Smooth muscle cell (in vitro differentiated cells): ENCODE measurements around the gene ACKR3. TPM values are rescaled to one million over a fixed set of nuclear protein-coding genes. Genes with fewer than 3 reads are reported as not detected.

Experiments
- DNase-seq: peaks from one replicate; lab custom pipeline; 2025; ENCODE audit not compliant: unreplicated experiment; lab: John Stamatoyannopoulos, UW
- H2AFZ ChIP-seq: fragments of 200-600 bp; sonication (generic); 2 replicates; pipeline ENCODE4 v1.6.0; 2016; ENCODE audit warnings: antibody characterized with exemption, low read depth, mild to moderate bottlenecking
- H3F3A ChIP-seq: fragments of 200-600 bp; sonication (generic); 2 replicates; pipeline ENCODE4 v1.6.0; 2017; ENCODE audit warnings: antibody characterized with exemption, low read depth
- H3K27ac ChIP-seq: fragments of 200-600 bp; sonication (generic); 2 replicates; pipeline ENCODE4 v1.5.1; 2016; ENCODE audit warnings: low read depth, mild to moderate bottlenecking
- H3K27me3 ChIP-seq: fragments of 200-600 bp; sonication (generic); 2 replicates; pipeline ENCODE4 v1.6.1; 2016; ENCODE audit warnings: low read depth, mild to moderate bottlenecking
- H3K36me3 ChIP-seq: fragments of 200-600 bp; sonication (generic); 2 replicates; pipeline ENCODE4 v1.5.1; 2016; ENCODE audit warnings: low read depth
- H3K4me1 ChIP-seq: fragments of 200-600 bp; sonication (generic); 2 replicates; pipeline ENCODE4 v1.5.1; 2016; ENCODE audit warnings: low read depth
- H3K4me2 ChIP-seq: fragments of 200-600 bp; sonication (generic); 2 replicates; pipeline ENCODE4 v1.6.0; 2016; ENCODE audit warnings: mild to moderate bottlenecking
- H3K4me3 ChIP-seq: fragments of 200-600 bp; sonication (generic); 2 replicates; pipeline ENCODE4 v1.5.1; 2016; ENCODE audit warnings: mild to moderate bottlenecking
- H3K79me2 ChIP-seq: fragments of 200-600 bp; sonication (generic); 2 replicates; pipeline ENCODE4 v1.6.0; 2016; ENCODE audit warnings: low read depth, mild to moderate bottlenecking
- H3K9ac ChIP-seq: fragments of 200-600 bp; sonication (generic); 2 replicates; pipeline ENCODE4 v1.6.0; 2016; ENCODE audit warnings: low read depth
- H3K9me3 ChIP-seq: fragments of 200-600 bp; sonication (generic); replicated peaks from 2 replicates; pipeline ENCODE4 v1.5.1; 2016; ENCODE audit warnings: low read depth
- H4K20me1 ChIP-seq: fragments of 200-600 bp; sonication (generic); 2 replicates; pipeline ENCODE4 v1.6.0; 2016; ENCODE audit warnings: low read depth
- CTCF ChIP-seq: fragments of 200-600 bp; sonication (generic); IDR thresholded peaks from 2 replicates; pipeline ENCODE4 v1.5.1; 2017; ENCODE audit warnings: borderline replicate concordance, mild to moderate bottlenecking, antibody characterized with exemption; ENCODE audit not compliant: insufficient read depth, poor library complexity, severe bottlenecking
- WGBS: methylation state at CpG from one replicate; pipeline ENCODE4 v1.1.7; 2016; ENCODE audit warnings: low lambda C conversion rate; 5-methylcytosine and 5-hydroxymethylcytosine counted together
- polyA plus RNA-seq: library from polyadenylated mRNA; unstranded; fragments of >200 nt; fragmentation: Nextera tagmentation; extraction: Ambion mirVana; gene quantifications from 2 replicates; pipeline ENCODE4 v1.2.1, GENCODE V29; 2016
- total RNA-seq: library from RNA; depleted of rRNA; stranded (reverse); fragments of >200 nt; gene quantifications from 2 replicates; pipeline ENCODE4 v1.2.3, GENCODE V29; 2014

The ACKR3 gene
- total and polyA plus RNA-seq, 2 experiments from 2014 or later: 44.6 to 72.5 TPM

DNA sequence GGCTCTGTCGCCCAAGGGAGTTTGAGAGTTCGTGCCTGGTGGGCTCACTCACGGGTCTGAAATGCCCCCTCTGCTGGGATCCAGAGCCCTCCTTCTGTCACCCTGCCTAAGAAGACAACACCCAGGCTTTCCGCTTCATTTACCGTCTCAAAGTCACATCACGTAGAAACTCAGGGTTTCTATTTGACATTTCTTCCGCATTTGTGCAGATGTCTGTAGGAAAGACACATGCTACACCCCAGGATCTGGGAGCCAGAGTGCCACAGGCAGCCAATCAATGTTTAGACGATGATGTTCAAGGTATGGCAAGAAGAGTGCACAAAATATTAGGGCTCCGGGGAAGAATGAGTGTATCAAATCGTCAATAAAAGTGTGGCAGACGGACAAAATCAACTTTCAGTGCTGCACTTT is 24.4 kb upstream of the ACKR3 start:
- H3K27ac ChIP-seq: no peak overlapping the region
- H3K79me2 ChIP-seq: no peaks in the 10 kb centered on the region
- 96% methylated on average over 11 of the region's 11 CpGs for WGBS
- H3K4me2 ChIP-seq: no peak overlapping the region
- peaks cover 5% of the 10 kb centered on the region for H3F3A ChIP-seq
- H3K36me3 ChIP-seq: no peaks in the 10 kb centered on the region
- H3K9me3 ChIP-seq: no peaks in the 10 kb centered on the region
- no peak overlapping the region for H3K4me3 ChIP-seq
- DNase-seq: no peak
- no peak overlapping the region for H3K9ac ChIP-seq
- peaks cover 8% of the 10 kb centered on the region for H3K4me1 ChIP-seq
- no peaks in the 10 kb centered on the region for H3K27me3 ChIP-seq
- H2AFZ ChIP-seq: no peak overlapping the region
- H4K20me1 ChIP-seq: no peaks in the 10 kb centered on the region
- no peak for TF ChIP-seq CTCF

DNA sequence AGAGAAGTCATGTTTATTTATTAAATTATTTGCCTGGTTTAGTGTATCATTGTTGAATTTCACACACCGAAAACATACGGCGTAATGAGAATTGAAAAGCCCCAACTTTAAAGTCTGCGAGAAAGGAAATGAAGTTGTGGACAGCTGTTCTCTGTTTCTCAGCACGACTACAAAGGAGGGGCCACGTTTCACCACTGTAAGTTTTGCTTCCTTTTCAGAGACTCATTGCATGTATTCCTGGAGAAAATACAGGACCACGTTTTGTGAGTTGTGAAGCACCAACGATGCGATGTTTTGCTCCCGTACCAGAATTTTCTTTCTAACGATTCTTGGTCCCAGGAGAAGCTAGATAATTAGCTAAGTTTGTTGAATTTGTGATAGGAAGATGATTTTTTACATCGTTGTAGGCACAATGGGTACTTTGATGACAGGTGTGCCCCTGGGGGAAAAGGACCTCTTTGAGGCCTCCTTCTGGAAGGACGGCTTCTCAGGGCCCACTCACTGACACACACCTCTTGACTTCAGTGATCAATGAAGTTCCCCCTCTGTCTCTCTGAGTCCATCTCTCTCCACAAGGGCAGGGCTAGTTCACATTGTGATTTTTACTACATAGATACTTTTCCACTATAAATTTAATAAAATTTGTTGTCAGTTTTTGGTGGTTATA is 23.7 kb upstream of the ACKR3 start:
- H3K27ac ChIP-seq: no peak overlapping the region
- H3K27me3 ChIP-seq: no peaks in the 10 kb centered on the region
- H3K36me3 ChIP-seq: no peaks in the 10 kb centered on the region
- no peak overlapping the region for H3K9ac ChIP-seq
- peaks cover 5% of the 10 kb centered on the region for H3F3A ChIP-seq
- peaks cover 5% of the 10 kb centered on the region for H3K4me1 ChIP-seq
- H2AFZ ChIP-seq: no peak overlapping the region
- H3K4me2 ChIP-seq: no peak overlapping the region
- no peak for DNase-seq
- no peaks in the 10 kb centered on the region for H4K20me1 ChIP-seq
- WGBS: 88% methylated on average over 13 of the region's 13 CpGs
- no peak for TF ChIP-seq CTCF
- H3K79me2 ChIP-seq: no peaks in the 10 kb centered on the region
- no peaks in the 10 kb centered on the region for H3K9me3 ChIP-seq
- H3K4me3 ChIP-seq: no peak overlapping the region

- no peaks in the 10 kb centered on the region for H3K79me2 ChIP-seq
- H3K4me3 ChIP-seq: no peak overlapping the region
- H3K4me2 ChIP-seq: no peak overlapping the region
- peaks cover 5% of the 10 kb centered on the region for H3F3A ChIP-seq
- DNase-seq: no peak
- H3K9ac ChIP-seq: no peak overlapping the region
- no peaks in the 10 kb centered on the region for H3K36me3 ChIP-seq
- H4K20me1 ChIP-seq: no peaks in the 10 kb centered on the region
- TF ChIP-seq CTCF: no peak
- no peak overlapping the region for H3K27ac ChIP-seq
- WGBS: 93% methylated on average over 7 of the region's 7 CpGs
- no peaks in the 10 kb centered on the region for H3K27me3 ChIP-seq
- H3K9me3 ChIP-seq: no peaks in the 10 kb centered on the region
- H2AFZ ChIP-seq: no peak overlapping the region
- H3K4me1 ChIP-seq: no peaks in the 10 kb centered on the region
Measured at GRCh38 chr2:236546561-236547002, 23.0 kb upstream of the ACKR3 start.

- H3K36me3 ChIP-seq: no peaks in the 10 kb centered on the region
- H3K9me3 ChIP-seq: no peaks in the 10 kb centered on the region
- TF ChIP-seq CTCF: no peak
- H3K79me2 ChIP-seq: no peaks in the 10 kb centered on the region
- peak overlapping the region; percentile 65 for H3K27ac ChIP-seq
- no peak for DNase-seq
- peaks cover 5% of the 10 kb centered on the region for H3F3A ChIP-seq
- no peak overlapping the region for H3K9ac ChIP-seq
- no peaks in the 10 kb centered on the region for H4K20me1 ChIP-seq
- no peak overlapping the region for H3K4me3 ChIP-seq
- peaks cover 3% of the 10 kb centered on the region for H3K4me1 ChIP-seq
- H3K27me3 ChIP-seq: no peaks in the 10 kb centered on the region
- WGBS: 32% methylated on average over 1 of the region's 1 CpG
- H2AFZ ChIP-seq: no peak overlapping the region
- peak overlapping the region; percentile 20 for H3K4me2 ChIP-seq
Measured at GRCh38 chr2:236547725-236548124, 21.9 kb upstream of the ACKR3 start.
